IPS-15b (cell line): ENCODE measurements around the gene PLXNB3.
"Not testable (repeated sequence)": the region's sequence is repeated elsewhere in the genome, so short reads cannot be mapped to it uniquely, and the experiment has no call there.

Experiments
- H3K27me3 ChIP-seq: one replicate; pipeline ENCODE4 v1.6.1; 2013; ENCODE audit warnings: low read length; ENCODE audit not compliant: control insufficient read depth, insufficient read depth
- H3K36me3 ChIP-seq: one replicate; pipeline ENCODE4 v1.6.1; 2013; ENCODE audit warnings: low read length; ENCODE audit not compliant: control insufficient read depth, insufficient read depth
- H3K4me1 ChIP-seq: one replicate; pipeline ENCODE4 v1.6.1; 2013; ENCODE audit warnings: mild to moderate bottlenecking, low read length; ENCODE audit not compliant: control insufficient read depth, insufficient read depth
- H3K4me3 ChIP-seq: one replicate; pipeline ENCODE4 v1.5.1; 2013; ENCODE audit warnings: low read depth, low read length
- H3K9ac ChIP-seq: one replicate; pipeline ENCODE4 v1.6.1; 2013; ENCODE audit warnings: low read depth, mild to moderate bottlenecking, low read length
- H3K9me3 ChIP-seq: one replicate; pipeline ENCODE4 v1.6.1; 2013; ENCODE audit warnings: mild to moderate bottlenecking, low read length; ENCODE audit not compliant: control insufficient read depth, insufficient read depth

Gene PLXNB3

GRCh38 chrX:153726286-153727122 lies 37.5 kb upstream of the PLXNB3 start:
- Histone ChIP-seq H3K4me3 (no peak overlapping the region), H3K9me3 (no peaks in the 10 kb centered on the region), H3K36me3 (no peaks in the 10 kb centered on the region), H3K9ac (no peak overlapping the region), H3K27me3 (no peaks in the 10 kb centered on the region), H3K4me1 (no peaks in the 10 kb centered on the region)

GRCh38 chrX:153727123-153727931 lies 36.7 kb upstream of the PLXNB3 start:
- Histone ChIP-seq H3K27me3 (no peaks in the 10 kb centered on the region), H3K4me1 (no peaks in the 10 kb centered on the region), H3K4me3 (no peak overlapping the region), H3K36me3 (no peaks in the 10 kb centered on the region), H3K9me3 (no peaks in the 10 kb centered on the region), H3K9ac (no peak overlapping the region)

GRCh38 chrX:153728095-153728494 lies 36.0 kb upstream of the PLXNB3 start:
- Histone ChIP-seq H3K4me1 (no peaks in the 10 kb centered on the region), H3K27me3 (no peaks in the 10 kb centered on the region), H3K4me3 (no peak overlapping the region), H3K9me3 (no peaks in the 10 kb centered on the region), H3K36me3 (no peaks in the 10 kb centered on the region), H3K9ac (no peak overlapping the region)

GRCh38 chrX:153728951-153729631 lies 35.0 kb upstream of the PLXNB3 start:
- Histone ChIP-seq H3K36me3 (peaks cover 3% of the 10 kb centered on the region), H3K27me3 (no peaks in the 10 kb centered on the region), H3K9ac (no peak overlapping the region), H3K4me3 (no peak overlapping the region), H3K9me3 (no peaks in the 10 kb centered on the region), H3K4me1 (no peaks in the 10 kb centered on the region)

GRCh38 chrX:153730115-153730514 lies 33.9 kb upstream of the PLXNB3 start:
- H3K36me3 ChIP-seq, H3K4me3 ChIP-seq, H3K27me3 ChIP-seq, H3K9ac ChIP-seq, H3K4me1 ChIP-seq, H3K9me3 ChIP-seq: not testable (repeated sequence)

- Histone ChIP-seq H3K9me3 (no peaks in the 10 kb centered on the region), H3K4me1 (peaks cover 4% of the 10 kb centered on the region), H3K36me3 (peaks cover 3% of the 10 kb centered on the region), H3K9ac (no peak overlapping the region), H3K4me3 (no peak overlapping the region), H3K27me3 (no peaks in the 10 kb centered on the region)
These were observed 32.8 kb upstream of the PLXNB3 start for GRCh38 chrX:153731117-153731844.

GRCh38 chrX:153731845-153732215 lies 32.2 kb upstream of the PLXNB3 start:
- H3K9ac ChIP-seq: no peak overlapping the region
- no peaks in the 10 kb centered on the region for H3K27me3 ChIP-seq
- peaks cover 4% of the 10 kb centered on the region for H3K4me1 ChIP-seq
- H3K9me3 ChIP-seq: no peaks in the 10 kb centered on the region
- H3K4me3 ChIP-seq: no peak overlapping the region
- peaks cover 3% of the 10 kb centered on the region for H3K36me3 ChIP-seq

GRCh38 chrX:153732401-153732800 lies 31.6 kb upstream of the PLXNB3 start:
- no peaks in the 10 kb centered on the region for H3K27me3 ChIP-seq
- peaks cover 4% of the 10 kb centered on the region for H3K4me1 ChIP-seq
- H3K9ac ChIP-seq: no peak overlapping the region
- H3K9me3 ChIP-seq: no peaks in the 10 kb centered on the region
- no peak overlapping the region for H3K4me3 ChIP-seq
- peaks cover 3% of the 10 kb centered on the region for H3K36me3 ChIP-seq

- Histone ChIP-seq H3K4me1 (peaks cover 4% of the 10 kb centered on the region), H3K27me3 (no peaks in the 10 kb centered on the region), H3K9ac (no peak overlapping the region), H3K4me3 (no peak overlapping the region), H3K36me3 (peaks cover 3% of the 10 kb centered on the region), H3K9me3 (no peaks in the 10 kb centered on the region)
These were observed 30.3 kb upstream of the PLXNB3 start for GRCh38 chrX:153733651-153734240.

- no peak overlapping the region for H3K9ac ChIP-seq
- peaks cover 6% of the 10 kb centered on the region for H3K36me3 ChIP-seq
- H3K9me3 ChIP-seq: no peaks in the 10 kb centered on the region
- no peaks in the 10 kb centered on the region for H3K27me3 ChIP-seq
- H3K4me3 ChIP-seq: no peak overlapping the region
- H3K4me1 ChIP-seq: peaks cover 4% of the 10 kb centered on the region
These were observed 29.2 kb upstream of the PLXNB3 start for GRCh38 chrX:153734871-153735270.

GRCh38 chrX:153735274-153735673 lies 28.8 kb upstream of the PLXNB3 start:
- Histone ChIP-seq H3K4me3 (no peak overlapping the region), H3K27me3 (no peaks in the 10 kb centered on the region), H3K4me1 (peaks cover 4% of the 10 kb centered on the region), H3K9ac (no peak overlapping the region), H3K36me3 (peaks cover 6% of the 10 kb centered on the region), H3K9me3 (no peaks in the 10 kb centered on the region)
